ENCODE results near the gene INSR.
A peak's percentile ranks its signal among the peaks of the same experiment; 100 is the strongest.

Gene INSR

GRCh38 chr19:7196763-7197118, 97.5 kb downstream of the INSR start:
- peak overlapping the region; percentile 33 for H3K4me3 ChIP-seq (ENCODE audit: low read length)
- DNase-seq (ENCODE audit: low read depth): no peak
- TF ChIP-seq CTCF (conservative IDR thresholded peaks at IDR 0.05; ENCODE audit: low read depth, low read length): no peak

GRCh38 chr19:7195046-7195445, 99.2 kb downstream of the INSR start:
- no peak for TF ChIP-seq CTCF (conservative IDR thresholded peaks at IDR 0.05; ENCODE audit: low read depth, low read length)
- no peak overlapping the region for H3K4me3 ChIP-seq (ENCODE audit: low read length)
- DNase-seq (ENCODE audit: low read depth): no peak

DNA sequence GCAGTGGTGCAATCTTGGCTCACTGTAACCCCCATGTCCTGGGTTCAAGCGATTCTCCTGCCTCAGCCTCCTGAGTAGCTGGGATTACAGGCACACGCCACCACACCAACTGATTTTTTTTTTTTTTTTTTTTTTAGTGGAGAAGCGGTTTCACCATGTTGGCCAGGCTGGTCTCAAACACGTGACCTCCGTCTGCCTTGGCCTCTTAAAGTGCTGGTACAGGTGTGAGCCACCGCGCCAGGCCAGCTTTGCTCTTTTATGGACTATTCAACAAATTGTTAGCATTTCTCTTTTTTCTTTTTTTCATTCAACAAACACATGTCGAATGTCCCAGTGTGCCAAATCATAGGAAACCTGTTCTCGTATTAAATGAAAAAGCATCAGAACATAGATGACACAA, 99.6 kb downstream of the INSR start:
- DNase-seq (ENCODE audit: low read depth): no peak
- TF ChIP-seq CTCF (conservative IDR thresholded peaks at IDR 0.05; ENCODE audit: low read depth, low read length): no peak
- no peak overlapping the region for H3K4me3 ChIP-seq (ENCODE audit: low read length)

DNA sequence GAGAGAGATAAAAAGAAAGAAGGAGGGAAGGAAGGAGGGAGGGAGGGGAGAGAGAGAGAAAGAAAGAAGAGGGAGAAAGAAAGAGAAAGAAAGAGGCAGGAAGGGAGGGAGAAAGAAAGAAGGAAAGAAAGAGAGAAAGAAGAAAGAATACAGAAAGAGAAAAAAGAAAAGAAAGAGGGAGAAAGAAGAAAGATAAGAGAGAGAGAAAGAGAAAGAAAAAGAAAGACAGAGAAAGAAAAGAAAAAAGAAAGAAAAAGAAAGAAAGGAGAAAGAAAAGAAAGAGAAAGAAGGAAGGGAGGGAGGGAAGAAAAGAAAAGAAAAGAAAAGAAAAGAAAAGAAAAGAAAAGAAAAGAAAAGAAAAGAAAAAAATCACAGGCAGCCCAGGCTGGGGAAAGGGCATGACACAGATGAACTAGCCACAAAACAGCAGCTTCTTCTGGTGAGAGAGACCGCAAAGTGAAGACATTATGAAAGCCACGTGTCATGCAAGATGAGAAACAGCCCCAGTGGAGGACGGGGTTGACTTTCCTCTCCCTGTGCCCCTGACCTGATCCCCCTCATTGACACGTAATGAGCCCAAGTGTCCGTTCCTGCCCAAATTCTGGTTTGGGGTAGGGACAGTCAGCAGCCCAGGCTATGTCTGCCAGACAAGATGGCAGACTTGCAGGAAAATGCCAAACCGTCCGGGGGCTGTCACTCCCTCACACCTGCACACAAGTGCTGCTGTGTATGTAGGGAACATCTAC, 102.1 kb downstream of the INSR start:
- TF ChIP-seq CTCF (conservative IDR thresholded peaks at IDR 0.05; ENCODE audit: low read depth, low read length): no peak
- no peak overlapping the region for H3K4me3 ChIP-seq (ENCODE audit: low read length)
- no peak for DNase-seq (ENCODE audit: low read depth)

DNA sequence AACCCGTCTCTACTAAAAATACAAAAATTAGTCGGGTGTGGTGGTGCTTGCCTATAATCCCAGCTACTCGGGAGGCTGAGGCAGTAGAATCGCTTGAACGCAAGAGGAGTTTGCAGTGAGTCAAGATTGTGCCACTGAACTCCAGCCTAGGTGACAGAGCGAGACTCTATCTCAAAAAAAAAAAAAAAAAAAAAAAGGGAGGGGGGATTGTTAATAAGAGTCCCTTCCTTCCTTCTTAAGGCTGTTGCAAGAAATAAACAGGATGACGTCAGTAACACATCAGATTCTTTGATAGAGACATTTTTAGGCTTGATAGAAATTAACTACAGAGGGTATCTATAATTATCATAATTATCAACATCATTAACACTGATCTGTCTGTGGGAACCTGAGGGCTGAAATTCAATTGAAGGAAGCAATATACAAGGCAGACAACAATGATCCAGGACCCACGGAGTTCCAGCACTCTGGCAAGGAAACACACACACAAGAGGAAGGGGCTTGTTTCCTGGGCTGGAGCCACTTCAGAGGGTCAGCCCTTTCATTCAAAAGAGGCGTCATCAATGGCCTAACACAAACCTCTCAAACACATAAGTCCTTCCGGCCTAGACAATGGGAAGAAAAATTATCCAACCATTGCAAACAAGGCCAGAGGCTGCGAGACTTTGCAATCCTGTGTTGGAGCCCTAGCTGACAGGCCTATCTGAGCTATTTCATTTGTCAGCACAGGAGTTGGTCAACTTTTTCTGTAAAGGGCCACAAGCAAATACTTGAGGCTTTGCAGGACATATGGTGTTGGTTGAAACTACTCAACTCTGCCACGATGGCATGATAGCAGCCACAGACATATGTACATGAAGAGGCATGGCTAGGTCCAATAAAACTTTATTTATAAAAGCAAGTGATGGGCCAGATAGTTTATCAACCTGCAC, 105.2 kb downstream of the INSR start:
- no peak for TF ChIP-seq CTCF (conservative IDR thresholded peaks at IDR 0.05; ENCODE audit: low read depth, low read length)
- no peak for DNase-seq (ENCODE audit: low read depth)
- H3K4me3 ChIP-seq (ENCODE audit: low read length): no peak overlapping the region

DNA sequence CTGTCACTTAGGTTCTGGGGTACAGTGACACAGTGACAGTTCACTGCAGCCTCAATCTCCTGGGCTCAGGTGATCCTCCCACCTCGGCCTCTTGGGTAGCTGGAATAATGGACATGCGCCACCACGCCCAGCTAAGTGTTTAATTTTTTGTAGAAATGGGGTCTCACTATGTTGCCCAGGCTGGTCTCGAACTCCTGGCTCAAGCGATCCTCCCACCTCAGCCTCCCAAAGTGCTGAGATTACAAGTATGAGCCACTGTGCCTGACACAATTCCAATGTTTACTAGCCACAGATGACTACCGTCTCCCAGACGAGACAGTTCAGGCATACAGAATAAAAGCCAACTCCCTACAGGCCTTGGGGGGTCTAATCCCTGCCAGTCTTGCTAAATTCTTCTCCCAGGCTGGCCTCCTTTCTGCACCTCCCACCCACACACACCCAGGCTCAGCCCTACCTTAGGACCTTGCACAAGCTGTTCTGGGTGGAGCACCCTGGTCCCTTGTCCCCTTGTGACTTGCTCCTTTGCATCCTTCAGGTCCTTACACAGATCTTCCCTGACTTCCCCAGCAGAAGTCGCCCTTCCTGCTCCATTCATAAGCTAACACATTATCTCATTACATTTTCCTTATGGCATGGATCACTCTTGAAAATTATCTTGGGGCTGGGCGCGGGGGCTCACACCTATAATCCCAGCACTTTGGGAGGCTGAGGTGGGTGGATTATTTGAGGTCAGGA, 106.4 kb downstream of the INSR start:
- peak; percentile 5 for TF ChIP-seq CTCF (conservative IDR thresholded peaks at IDR 0.05; ENCODE audit: low read depth, low read length)
- DNase-seq (ENCODE audit: low read depth): no peak

More for the DNA sequence above, 106.4 kb downstream of the INSR start:
- no peak overlapping the region for H3K4me3 ChIP-seq (ENCODE audit: low read length)

Measured in retinal pigment epithelial cell (primary cell).